Dermis blood vessel endothelial cell (primary cell): ENCODE data around the gene EARS2. TPM values are rescaled to one million over a fixed set of nuclear protein-coding genes. Genes with fewer than 3 reads are reported as not detected.
"Not testable (repeated sequence)": the region's sequence is repeated elsewhere in the genome, so short reads cannot be mapped to it uniquely, and the experiment has no call there.

Experiments used
- DNase-seq: peaks from one replicate; pipeline ENCODE4 v3.0.0; 2010
- total RNA-seq: library from RNA; depleted of rRNA; stranded (reverse); fragments of >200 nt; gene quantifications from 2 replicates; pipeline ENCODE4 v1.2.3, GENCODE V29; 2014

EARS2 gene
- 27.4 and 36.1 TPM in 2 replicates for total RNA-seq

- DNase-seq, result peak; percentile 99
Measured at GRCh38 chr16:23556881-23557778, at the start of gene EARS2, which contains the start of gene UBFD1. Gene EARS2, minus strand, starts transcription at chr16:23557350. Its CDS starts 7 bp downstream, at chr16:23557343. Gene UBFD1, plus strand, starts transcription at chr16:23557727. Its CDS starts 16 bp downstream, at chr16:23557743.

- peak; percentile 55 for DNase-seq
Measured at GRCh38 chr16:23597003-23597756, 40.0 kb upstream of the EARS2 start.

GRCh38 chr16:23595951-23596720 lies 39.0 kb upstream of the EARS2 start, which contains the start of gene NDUFAB1:
Gene NDUFAB1, minus strand, starts transcription at chr16:23596316. Its CDS starts 26 bp downstream, at chr16:23596290.
- peak; percentile 93 for DNase-seq

- peak; percentile 29 for DNase-seq
Measured at GRCh38 chr16:23595246-23595950, 38.2 kb upstream of the EARS2 start.

- DNase-seq, result no peak
Measured at GRCh38 chr16:23594186-23594585, 37.0 kb upstream of the EARS2 start.

GRCh38 chr16:23590181-23590580 lies 33.0 kb upstream of the EARS2 start:
- no peak for DNase-seq

- peak; percentile 44 for DNase-seq
Measured at GRCh38 chr16:23587726-23588125, 30.6 kb upstream of the EARS2 start.

- no peak for DNase-seq
Measured at GRCh38 chr16:23584186-23585076, 27.3 kb upstream of the EARS2 start.

- DNase-seq, result not testable (repeated sequence)
Measured at GRCh38 chr16:23583271-23583670, 26.1 kb upstream of the EARS2 start.

- DNase-seq, result no peak
Measured at GRCh38 chr16:23581764-23582163, 24.6 kb upstream of the EARS2 start.

- DNase-seq, result no peak
Measured at GRCh38 chr16:23580391-23580790, 23.2 kb upstream of the EARS2 start.

- no peak for DNase-seq
Measured at GRCh38 chr16:23579371-23579770, 22.2 kb upstream of the EARS2 start.

- peak; percentile 82 for DNase-seq
Measured at GRCh38 chr16:23578101-23578830, 21.1 kb upstream of the EARS2 start.

- DNase-seq, result no peak
Measured at GRCh38 chr16:23577493-23577892, 20.3 kb upstream of the EARS2 start.

GRCh38 chr16:23575834-23576233 lies 18.7 kb upstream of the EARS2 start:
- no peak for DNase-seq

GRCh38 chr16:23573817-23574216 lies 16.7 kb upstream of the EARS2 start:
- DNase-seq, result no peak

GRCh38 chr16:23572394-23572793 lies 15.2 kb upstream of the EARS2 start:
- no peak for DNase-seq

GRCh38 chr16:23571895-23572294 lies 14.7 kb upstream of the EARS2 start:
- no peak for DNase-seq

- DNase-seq, result no peak
Measured at GRCh38 chr16:23570992-23571632, 14.0 kb upstream of the EARS2 start.

- DNase-seq, result peak; percentile 7
Measured at GRCh38 chr16:23567602-23568001, 10.5 kb upstream of the EARS2 start.
